Measurements from ENCODE around the gene SORCS1.

DNA sequence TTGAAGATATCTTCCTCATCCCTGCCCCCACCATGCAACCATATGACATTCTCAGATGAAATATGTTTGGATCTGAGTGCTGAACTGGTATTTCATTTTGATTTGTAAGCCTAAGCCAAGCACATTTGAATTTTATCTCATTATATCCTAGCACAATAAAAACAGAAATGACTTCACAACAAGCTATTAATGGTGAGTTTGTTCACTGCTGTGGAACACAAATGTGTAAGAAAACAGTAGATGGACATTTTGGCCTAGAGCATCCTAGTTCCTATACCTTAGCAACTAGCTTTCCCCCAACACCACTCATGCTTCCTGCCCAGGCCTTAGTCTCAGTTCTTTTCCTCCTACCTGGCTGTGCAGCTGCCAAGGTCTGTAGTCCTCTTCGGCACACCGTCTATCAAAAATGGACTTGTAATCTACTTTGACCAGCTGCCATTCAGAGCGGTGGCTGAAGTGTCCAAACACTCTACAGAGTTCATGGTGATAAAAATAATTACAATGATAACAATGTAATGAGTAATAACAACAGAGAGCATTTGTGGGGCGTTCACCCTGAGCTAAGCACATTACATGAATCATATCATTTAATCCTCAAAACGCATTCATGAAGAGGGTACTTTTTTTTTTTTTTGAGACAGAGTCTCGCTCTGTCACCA is 491.9 kb downstream of the SORCS1 start:
- TF ChIP-seq CEBPB (IDR thresholded peaks at IDR 0.05) (no peak), RAD21 (IDR thresholded peaks at IDR 0.05; ENCODE audit: low read depth) (no peak), TAF1 (IDR thresholded peaks at IDR 0.05; ENCODE audit: low read depth) (no peak)
- TF ChIP-seq, protein P1, sequence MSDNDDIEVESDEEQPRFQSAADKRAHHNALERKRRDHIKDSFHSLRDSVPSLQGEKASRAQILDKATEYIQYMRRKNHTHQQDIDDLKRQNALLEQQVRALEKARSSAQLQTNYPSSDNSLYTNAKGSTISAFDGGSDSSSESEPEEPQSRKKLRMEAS (IDR thresholded peaks at IDR 0.05) = no peak

Measured in Ishikawa (cell line).